ENCODE data around the gene SEMA3F.

Gene SEMA3F

DNA sequence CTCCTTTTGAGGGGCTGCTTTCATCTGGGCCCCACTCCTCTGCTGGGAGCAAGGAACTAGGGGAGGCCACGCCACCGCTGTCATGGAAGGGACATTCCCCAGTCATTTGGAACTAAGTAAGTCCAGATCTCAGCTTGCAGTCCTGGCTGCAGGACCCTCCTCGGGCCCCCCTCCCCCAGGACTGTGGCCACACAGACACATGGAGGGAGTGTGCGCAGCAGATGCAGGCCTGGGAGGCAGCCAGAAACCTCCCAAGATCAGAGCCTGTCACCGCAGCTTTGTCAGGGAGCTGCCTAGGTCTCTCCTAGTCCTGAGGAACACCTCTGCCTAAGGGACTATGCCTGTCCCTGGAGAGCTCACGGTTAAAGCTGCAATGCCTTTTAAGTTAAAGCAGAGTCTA is 7.3 kb upstream of the SEMA3F start:
- H3K36me3 ChIP-seq (ENCODE audit: control insufficient read depth in 1 of 2, insufficient read depth in 2 of 2, low read length in 2 of 2), result no peaks in the 10 kb centered on the region
- no peaks in the 10 kb centered on the region for H3K27me3 ChIP-seq (ENCODE audit: low read depth, low read length)
- H3K27ac ChIP-seq (ENCODE audit: low read length), result no peak overlapping the region
- H3K9me3 ChIP-seq (ENCODE audit: control insufficient read depth in 1 of 2, low read length in 2 of 2), result no peaks in the 10 kb centered on the region
- H3K4me3 ChIP-seq (ENCODE audit: low read depth in 1 of 2, low read length in 2 of 2), result no peak overlapping the region
- no peaks in the 10 kb centered on the region for H3K4me1 ChIP-seq (ENCODE audit: control insufficient read depth in 1 of 2, insufficient read depth in 2 of 2, low read length in 2 of 2)

DNA sequence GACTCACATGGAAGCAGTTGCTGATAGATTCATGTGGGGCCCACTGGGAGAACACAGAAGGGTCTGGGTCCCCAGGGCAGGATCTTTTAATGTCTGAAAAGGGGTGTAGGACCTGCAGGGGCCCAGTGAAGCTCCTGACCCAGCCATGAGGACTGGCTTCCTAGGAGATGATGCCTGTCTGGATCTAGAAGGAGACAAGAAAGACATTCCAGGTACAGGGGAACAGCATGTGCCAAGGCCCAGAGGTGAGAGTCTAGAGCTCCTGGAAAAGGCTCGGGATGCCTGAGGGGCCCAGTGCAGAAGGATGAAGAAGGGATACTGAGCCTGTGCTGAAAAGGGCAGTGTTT is 4.7 kb upstream of the SEMA3F start:
- no peak overlapping the region for H3K4me3 ChIP-seq (ENCODE audit: low read depth in 1 of 2, low read length in 2 of 2)
- no peaks in the 10 kb centered on the region for H3K27me3 ChIP-seq (ENCODE audit: low read depth, low read length)
- no peaks in the 10 kb centered on the region for H3K9me3 ChIP-seq (ENCODE audit: control insufficient read depth in 1 of 2, low read length in 2 of 2)
- no peak overlapping the region for H3K27ac ChIP-seq (ENCODE audit: low read length)
- H3K4me1 ChIP-seq (ENCODE audit: control insufficient read depth in 1 of 2, insufficient read depth in 2 of 2, low read length in 2 of 2), result peaks cover 0 to 7% of the 10 kb centered on the region in 2 donors
- H3K36me3 ChIP-seq (ENCODE audit: control insufficient read depth in 1 of 2, insufficient read depth in 2 of 2, low read length in 2 of 2), result no peaks in the 10 kb centered on the region

DNA sequence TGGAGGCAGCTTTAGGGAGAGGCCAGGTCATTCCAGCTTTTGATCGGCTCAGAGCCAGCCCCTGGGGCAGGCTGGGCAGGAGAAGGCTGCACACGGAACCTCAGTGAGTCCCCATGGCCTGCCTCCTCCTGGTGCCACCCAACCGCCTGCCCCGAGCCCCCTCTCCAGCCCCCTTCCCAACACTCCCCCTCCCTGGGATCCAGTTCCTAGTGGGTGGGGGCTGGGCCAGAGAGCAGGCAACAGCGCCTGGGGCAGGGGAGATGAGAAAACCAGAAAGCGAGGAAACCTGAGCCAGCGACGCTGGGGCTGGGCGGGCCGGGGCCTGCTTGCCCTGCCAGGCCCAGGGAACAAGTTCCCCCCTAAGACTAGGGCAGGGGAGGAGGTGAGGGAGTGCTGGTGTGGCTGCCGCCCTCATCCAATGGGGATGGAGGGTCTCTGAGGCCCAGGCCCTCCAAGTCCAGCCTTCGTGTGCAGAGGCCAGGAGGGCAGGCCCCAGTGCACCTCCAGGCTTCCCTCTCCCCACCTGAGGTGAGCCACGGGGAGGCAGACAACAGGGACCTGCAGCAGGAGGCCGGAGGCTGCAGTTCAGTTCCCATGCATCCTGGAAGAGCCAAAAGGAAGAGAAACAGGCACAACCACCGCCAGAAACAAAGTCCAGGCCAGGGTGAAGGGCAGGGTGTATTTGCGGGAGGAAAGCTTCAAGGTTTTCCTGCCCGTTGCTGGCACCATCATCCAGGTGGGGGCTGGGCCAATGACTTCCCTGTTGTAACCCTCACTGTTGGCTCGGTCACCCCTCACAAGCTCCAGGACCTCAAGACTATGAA is 4.0 kb upstream of the SEMA3F start:
- Histone ChIP-seq H3K9me3 (ENCODE audit: control insufficient read depth in 1 of 2, low read length in 2 of 2) (no peaks in the 10 kb centered on the region), H3K36me3 (ENCODE audit: control insufficient read depth in 1 of 2, insufficient read depth in 2 of 2, low read length in 2 of 2) (no peaks in the 10 kb centered on the region), H3K4me1 (ENCODE audit: control insufficient read depth in 1 of 2, insufficient read depth in 2 of 2, low read length in 2 of 2) (peaks cover 0 to 14% of the 10 kb centered on the region in 2 donors), H3K27me3 (ENCODE audit: low read depth, low read length) (peaks cover 4% of the 10 kb centered on the region), H3K4me3 (ENCODE audit: low read depth in 1 of 2, low read length in 2 of 2) (no peak overlapping the region), H3K27ac (ENCODE audit: low read length) (no peak overlapping the region)

DNA sequence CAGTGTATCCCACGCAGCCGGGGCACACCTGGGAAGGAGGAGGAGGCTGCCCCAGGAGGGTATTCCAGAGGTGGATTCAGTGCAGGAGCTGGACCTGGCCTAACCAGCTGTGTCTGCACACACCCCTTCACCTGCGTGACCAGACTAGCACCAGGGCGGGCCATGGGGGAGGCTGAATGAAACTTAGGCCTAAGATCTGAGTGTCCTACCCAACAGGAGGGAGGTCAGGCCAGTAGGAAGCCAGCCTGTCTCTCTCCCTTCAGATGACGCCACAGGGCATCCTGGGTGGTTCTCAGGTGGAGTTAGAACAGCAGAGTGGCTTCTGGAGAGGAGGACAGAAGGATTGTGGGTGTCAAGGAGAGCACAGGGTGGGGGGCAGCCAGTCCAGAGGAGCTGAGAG is 3.4 kb upstream of the SEMA3F start:
- Histone ChIP-seq H3K27me3 (ENCODE audit: low read depth, low read length) (peaks cover 5% of the 10 kb centered on the region), H3K4me3 (ENCODE audit: low read depth in 1 of 2, low read length in 2 of 2) (no peak overlapping the region), H3K9me3 (ENCODE audit: control insufficient read depth in 1 of 2, low read length in 2 of 2) (no peaks in the 10 kb centered on the region), H3K4me1 (ENCODE audit: control insufficient read depth in 1 of 2, insufficient read depth in 2 of 2, low read length in 2 of 2) (peaks cover 0 to 21% of the 10 kb centered on the region in 2 donors), H3K36me3 (ENCODE audit: control insufficient read depth in 1 of 2, insufficient read depth in 2 of 2, low read length in 2 of 2) (no peaks in the 10 kb centered on the region), H3K27ac (ENCODE audit: low read length) (no peak overlapping the region)

DNA sequence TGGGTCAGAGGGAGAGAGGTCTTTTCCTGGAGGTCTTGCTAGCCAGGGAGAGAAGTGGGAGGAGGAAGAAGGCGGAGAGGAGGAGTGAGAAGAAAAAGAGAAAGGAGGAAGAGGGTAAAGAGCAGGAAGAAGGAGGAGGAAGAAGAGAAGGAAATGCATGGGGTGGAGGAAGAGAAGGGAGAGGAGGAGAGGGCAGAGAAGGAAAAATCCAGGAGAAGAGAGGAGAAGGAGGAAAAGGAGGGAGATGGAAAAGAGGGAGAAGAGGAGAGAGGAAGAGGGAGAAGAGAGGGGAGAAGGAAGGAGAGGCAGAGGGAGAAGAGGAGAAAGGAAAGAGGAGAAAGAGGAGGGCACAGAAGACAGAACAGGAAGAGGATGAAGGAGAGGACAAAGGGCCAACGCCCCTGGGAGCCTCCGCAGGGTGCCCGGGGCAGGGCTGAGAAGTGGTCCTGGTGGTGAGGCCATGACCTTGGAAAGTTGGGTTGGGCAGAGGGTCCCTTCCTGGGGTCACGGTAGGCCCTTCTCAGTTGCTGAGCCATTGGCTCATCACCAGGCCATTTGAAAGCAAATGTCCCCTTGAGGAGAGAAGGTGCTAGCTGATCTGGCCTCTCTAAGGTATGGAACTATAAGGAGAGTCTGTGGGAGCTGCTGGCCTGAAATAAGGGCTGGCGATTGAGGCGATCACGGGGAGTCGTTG is 1.2 kb upstream of the SEMA3F start:
- peaks cover 5% of the 10 kb centered on the region for H3K27me3 ChIP-seq (ENCODE audit: low read depth, low read length)
- H3K9me3 ChIP-seq (ENCODE audit: control insufficient read depth in 1 of 2, low read length in 2 of 2), result no peaks in the 10 kb centered on the region
- no peak overlapping the region for H3K27ac ChIP-seq (ENCODE audit: low read length)
- no peaks in the 10 kb centered on the region for H3K36me3 ChIP-seq (ENCODE audit: control insufficient read depth in 1 of 2, insufficient read depth in 2 of 2, low read length in 2 of 2)
- peaks cover 0 to 25% of the 10 kb centered on the region in 2 donors for H3K4me1 ChIP-seq (ENCODE audit: control insufficient read depth in 1 of 2, insufficient read depth in 2 of 2, low read length in 2 of 2)
- peak overlapping the region in 1 of 2 donors; percentile 57 for H3K4me3 ChIP-seq (ENCODE audit: low read depth in 1 of 2, low read length in 2 of 2)

- peaks cover 0 to 25% of the 10 kb centered on the region in 2 donors for H3K4me1 ChIP-seq (ENCODE audit: control insufficient read depth in 1 of 2, insufficient read depth in 2 of 2, low read length in 2 of 2)
- no peaks in the 10 kb centered on the region for H3K9me3 ChIP-seq (ENCODE audit: control insufficient read depth in 1 of 2, low read length in 2 of 2)
- H3K27me3 ChIP-seq (ENCODE audit: low read depth, low read length), result peaks cover 5% of the 10 kb centered on the region
- H3K4me3 ChIP-seq (ENCODE audit: low read depth in 1 of 2, low read length in 2 of 2), result peak overlapping the region in 1 of 2 donors; percentile 57
- H3K27ac ChIP-seq (ENCODE audit: low read length), result no peak overlapping the region
- no peaks in the 10 kb centered on the region for H3K36me3 ChIP-seq (ENCODE audit: control insufficient read depth in 1 of 2, insufficient read depth in 2 of 2, low read length in 2 of 2)
Measured at GRCh38 chr3:50154476-50154839, 666 bp upstream of the SEMA3F start.

DNA sequence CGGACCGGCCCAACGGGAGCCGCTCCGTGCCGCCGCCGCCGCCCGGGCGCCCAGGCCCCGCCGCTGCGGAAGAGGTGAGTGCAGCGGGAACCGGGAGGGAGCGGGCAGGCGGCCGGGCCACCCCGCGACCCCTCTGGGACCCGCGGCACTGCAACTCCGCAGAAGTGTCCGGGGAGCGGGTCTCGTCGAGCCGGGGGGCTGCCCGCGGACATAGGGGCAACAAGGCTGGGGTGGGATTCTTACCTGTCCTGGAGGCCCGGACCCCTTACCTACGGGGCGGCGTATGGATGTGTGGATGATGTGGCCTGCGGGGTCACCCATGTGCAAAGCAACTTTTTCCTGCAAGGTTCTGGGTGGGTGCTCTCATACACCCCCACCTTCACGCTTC is 361 bp downstream of the SEMA3F start:
- Histone ChIP-seq H3K4me1 (ENCODE audit: control insufficient read depth in 1 of 2, insufficient read depth in 2 of 2, low read length in 2 of 2) (peaks cover 3 to 25% of the 10 kb centered on the region in 2 donors), H3K36me3 (ENCODE audit: control insufficient read depth in 1 of 2, insufficient read depth in 2 of 2, low read length in 2 of 2) (no peaks in the 10 kb centered on the region), H3K4me3 (ENCODE audit: low read depth in 1 of 2, low read length in 2 of 2) (peak overlapping the region; percentile 52 to 63), H3K27me3 (ENCODE audit: low read depth, low read length) (peaks cover 5% of the 10 kb centered on the region), H3K9me3 (ENCODE audit: control insufficient read depth in 1 of 2, low read length in 2 of 2) (no peaks in the 10 kb centered on the region), H3K27ac (ENCODE audit: low read length) (peak overlapping the region; percentile 63)

- peaks cover 5% of the 10 kb centered on the region for H3K27me3 ChIP-seq (ENCODE audit: low read depth, low read length)
- H3K4me1 ChIP-seq (ENCODE audit: control insufficient read depth in 1 of 2, insufficient read depth in 2 of 2, low read length in 2 of 2), result peaks cover 5 to 29% of the 10 kb centered on the region in 2 donors
- H3K9me3 ChIP-seq (ENCODE audit: control insufficient read depth in 1 of 2, low read length in 2 of 2), result no peaks in the 10 kb centered on the region
- H3K36me3 ChIP-seq (ENCODE audit: control insufficient read depth in 1 of 2, insufficient read depth in 2 of 2, low read length in 2 of 2), result no peaks in the 10 kb centered on the region
- H3K27ac ChIP-seq (ENCODE audit: low read length), result peak overlapping the region; percentile 63
- peak overlapping the region; percentile 52 to 63 for H3K4me3 ChIP-seq (ENCODE audit: low read depth in 1 of 2, low read length in 2 of 2)
Measured at GRCh38 chr3:50155891-50156290, 767 bp downstream of the SEMA3F start.

DNA sequence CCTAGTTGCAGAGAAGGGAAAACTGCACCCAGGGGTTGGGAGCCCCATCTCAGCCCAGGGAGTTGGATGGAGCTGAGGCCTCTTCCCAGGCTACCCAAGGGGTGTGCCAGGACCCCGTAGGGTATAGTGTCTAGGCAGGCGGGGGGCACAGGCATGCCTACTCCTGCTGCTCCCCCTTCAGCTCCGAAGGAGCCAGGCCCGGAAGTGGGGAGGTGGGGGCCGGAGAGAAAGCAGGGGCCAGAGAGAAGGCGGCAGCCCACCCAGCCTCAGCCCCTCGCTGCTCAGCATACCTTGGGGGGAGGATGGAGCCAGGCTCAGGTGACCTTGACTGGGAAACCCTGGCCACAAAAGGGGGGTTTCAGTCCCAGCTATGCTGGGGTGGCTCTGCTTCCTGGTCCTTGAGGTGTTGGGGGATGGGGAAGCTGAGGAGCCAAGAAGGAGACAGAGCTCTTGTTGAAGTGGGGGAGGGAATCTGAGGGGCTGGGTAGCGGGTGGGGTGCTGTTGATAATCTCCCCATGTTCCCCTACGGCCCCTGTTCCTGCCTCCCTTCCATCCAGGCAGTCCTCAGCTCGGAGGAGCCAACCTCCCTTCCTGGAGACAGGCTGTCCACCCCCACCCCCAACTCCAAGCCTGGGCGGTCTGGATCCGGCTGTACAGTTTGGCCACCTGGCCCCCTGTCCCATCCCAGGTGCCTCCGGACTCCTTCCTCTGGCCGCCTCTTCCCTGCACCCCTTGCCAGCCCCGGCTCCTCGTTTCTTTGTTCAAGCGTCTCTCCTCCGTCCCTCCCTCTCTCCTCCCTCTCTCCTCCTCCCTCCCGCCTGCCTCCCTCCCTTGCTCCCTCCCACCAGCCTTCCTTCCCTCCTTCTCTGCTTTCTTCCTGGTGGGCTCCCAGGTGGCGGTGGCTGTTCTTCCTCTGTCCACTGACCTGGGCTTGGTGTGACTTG is 1.7 kb downstream of the SEMA3F start:
- Histone ChIP-seq H3K27me3 (ENCODE audit: low read depth, low read length) (peaks cover 5% of the 10 kb centered on the region), H3K4me3 (ENCODE audit: low read depth in 1 of 2, low read length in 2 of 2) (peak overlapping the region; percentile 52 to 63), H3K27ac (ENCODE audit: low read length) (peak overlapping the region; percentile 63), H3K4me1 (ENCODE audit: control insufficient read depth in 1 of 2, insufficient read depth in 2 of 2, low read length in 2 of 2) (peaks cover 13 to 35% of the 10 kb centered on the region in 2 donors), H3K36me3 (ENCODE audit: control insufficient read depth in 1 of 2, insufficient read depth in 2 of 2, low read length in 2 of 2) (no peaks in the 10 kb centered on the region), H3K9me3 (ENCODE audit: control insufficient read depth in 1 of 2, low read length in 2 of 2) (no peaks in the 10 kb centered on the region)

- H3K27ac ChIP-seq (ENCODE audit: low read length), result no peak overlapping the region
- H3K4me1 ChIP-seq (ENCODE audit: control insufficient read depth in 1 of 2, insufficient read depth in 2 of 2, low read length in 2 of 2), result peaks cover 14 to 43% of the 10 kb centered on the region in 2 donors
- H3K4me3 ChIP-seq (ENCODE audit: low read depth in 1 of 2, low read length in 2 of 2), result no peak overlapping the region
- no peaks in the 10 kb centered on the region for H3K36me3 ChIP-seq (ENCODE audit: control insufficient read depth in 1 of 2, insufficient read depth in 2 of 2, low read length in 2 of 2)
- H3K9me3 ChIP-seq (ENCODE audit: control insufficient read depth in 1 of 2, low read length in 2 of 2), result no peaks in the 10 kb centered on the region
- peaks cover 5% of the 10 kb centered on the region for H3K27me3 ChIP-seq (ENCODE audit: low read depth, low read length)
Measured at GRCh38 chr3:50157827-50158529, 2.9 kb downstream of the SEMA3F start.

Data from muscle layer of duodenum (tissue), 2 donors.